GM18951 (cell line): ENCODE measurements around the gene TCF19.
"Not testable (repeated sequence)": the region's sequence is repeated elsewhere in the genome, so short reads cannot be mapped to it uniquely, and the experiment has no call there.

Experiments
- POLR2A ChIP-seq: IDR thresholded peaks from 4 replicates; pipeline ENCODE4 v1.6.1; 2011; ENCODE audit warnings: mild to moderate bottlenecking; ENCODE audit not compliant: insufficient read length, insufficient read depth; ENCODE audit errors: extremely low read depth
- in situ Hi-C: fragments of 300-500 bp; cut with MboI; formaldehyde crosslinking; loops from one replicate; pipeline ENCODE4 v1.12.0; 2022; ENCODE audit warnings: low sequenced_read_pairs, mixed read lengths, inconsistent platforms; ENCODE audit not compliant: unreplicated experiment

TCF19 gene

DNA sequence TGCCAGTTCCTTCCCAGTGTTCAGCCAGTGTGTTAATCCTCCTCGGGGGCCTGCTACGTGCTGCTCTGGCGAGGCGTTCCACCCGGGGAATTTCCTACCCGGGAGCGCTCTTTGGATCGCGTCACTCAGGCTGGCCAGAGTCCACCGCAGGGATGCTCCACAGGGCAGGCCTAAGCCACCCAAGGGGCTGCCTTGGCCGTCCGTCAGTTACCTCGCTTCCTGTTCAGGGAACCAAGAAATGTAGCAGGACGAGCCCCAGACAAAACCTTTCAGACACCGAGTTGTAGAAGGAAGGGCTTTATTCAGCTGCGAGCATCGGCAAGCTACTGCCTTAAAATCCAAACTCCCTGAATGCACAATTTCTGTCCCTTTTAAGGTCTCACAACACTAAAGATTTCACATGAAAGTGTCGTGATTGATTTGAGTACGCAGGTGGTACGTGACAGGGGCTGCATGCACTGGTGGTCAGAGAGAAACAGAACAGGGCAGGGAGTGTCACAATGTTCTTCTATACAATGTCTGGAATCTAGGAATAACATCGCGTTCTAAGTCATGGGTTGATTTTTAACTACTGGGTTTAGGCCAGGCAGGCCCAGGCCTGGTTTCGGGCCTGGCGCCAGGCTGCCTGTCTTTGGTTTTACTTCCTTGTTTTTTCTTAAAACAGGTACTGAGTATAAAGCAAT lies 27.8 kb downstream of the TCF19 start:
- in situ Hi-C loops, result no loop called here
- no peak for TF ChIP-seq POLR2A

DNA sequence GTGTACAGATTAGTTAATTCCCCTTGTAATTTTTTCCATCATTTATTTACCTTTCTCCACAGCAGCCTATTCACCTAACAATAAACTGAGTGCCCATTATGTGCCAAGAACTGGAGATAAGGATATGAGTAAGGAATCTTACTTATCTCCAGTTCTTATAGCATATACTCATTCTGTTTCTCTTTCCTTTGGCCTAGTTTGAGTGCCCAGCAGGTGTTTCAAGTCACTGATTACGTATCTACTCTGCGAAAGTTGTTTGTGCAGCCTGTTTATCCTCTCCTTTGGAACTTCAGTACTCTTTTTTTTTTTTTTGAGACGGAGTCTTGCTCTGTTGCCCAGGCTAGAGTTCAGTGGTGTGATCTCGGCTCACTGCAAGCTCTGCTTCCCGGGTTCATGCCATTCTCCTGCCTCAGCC lies 29.4 kb downstream of the TCF19 start:
- in situ Hi-C loops, result no loop called here
- TF ChIP-seq POLR2A, result no peak

DNA sequence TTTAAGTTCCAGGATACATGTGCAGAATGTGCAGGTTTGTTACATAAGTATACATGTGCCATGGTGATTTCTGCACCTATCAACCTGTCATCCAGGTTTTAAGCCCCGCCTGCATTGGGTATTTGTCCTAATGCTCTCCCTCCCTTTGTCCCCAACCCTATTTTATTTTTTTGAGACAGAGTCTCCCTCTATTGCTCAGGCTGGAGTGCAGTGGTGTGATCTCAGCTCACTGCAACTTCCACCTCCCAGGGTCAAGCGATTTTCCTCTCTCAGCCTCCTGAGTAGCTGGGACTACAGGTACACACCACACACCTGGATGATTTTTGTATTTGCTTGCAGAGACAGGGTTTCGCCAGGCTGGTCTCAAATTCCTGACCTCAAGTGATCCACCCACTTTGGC lies 30.8 kb downstream of the TCF19 start:
- in situ Hi-C loops, result not testable (repeated sequence)

DNA sequence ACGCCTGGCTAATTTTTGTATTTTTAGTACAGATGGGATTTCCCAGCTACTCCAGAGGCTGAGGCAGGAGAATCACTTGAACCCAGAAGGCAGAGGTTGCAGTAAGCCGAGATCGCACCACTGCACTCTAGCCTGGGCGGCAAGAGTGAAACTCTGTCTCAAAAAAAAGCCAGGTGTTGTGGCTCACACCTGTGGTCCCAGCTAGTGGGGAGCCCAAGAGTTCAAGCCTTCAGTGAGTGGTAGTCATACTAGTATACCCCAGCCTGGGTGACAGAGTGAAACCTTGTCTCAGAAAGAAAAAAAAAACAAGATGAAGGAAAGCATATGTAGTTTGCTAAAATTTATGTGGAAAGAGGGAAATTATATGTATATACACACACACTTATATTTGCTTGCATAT lies 32.1 kb downstream of the TCF19 start:
- no peak for TF ChIP-seq POLR2A
- in situ Hi-C loops, result loop anchor here (5.0 kb wide), 1 partner anchor 53 kb away; the partner anchor contains the start of gene PSORS1C2

DNA sequence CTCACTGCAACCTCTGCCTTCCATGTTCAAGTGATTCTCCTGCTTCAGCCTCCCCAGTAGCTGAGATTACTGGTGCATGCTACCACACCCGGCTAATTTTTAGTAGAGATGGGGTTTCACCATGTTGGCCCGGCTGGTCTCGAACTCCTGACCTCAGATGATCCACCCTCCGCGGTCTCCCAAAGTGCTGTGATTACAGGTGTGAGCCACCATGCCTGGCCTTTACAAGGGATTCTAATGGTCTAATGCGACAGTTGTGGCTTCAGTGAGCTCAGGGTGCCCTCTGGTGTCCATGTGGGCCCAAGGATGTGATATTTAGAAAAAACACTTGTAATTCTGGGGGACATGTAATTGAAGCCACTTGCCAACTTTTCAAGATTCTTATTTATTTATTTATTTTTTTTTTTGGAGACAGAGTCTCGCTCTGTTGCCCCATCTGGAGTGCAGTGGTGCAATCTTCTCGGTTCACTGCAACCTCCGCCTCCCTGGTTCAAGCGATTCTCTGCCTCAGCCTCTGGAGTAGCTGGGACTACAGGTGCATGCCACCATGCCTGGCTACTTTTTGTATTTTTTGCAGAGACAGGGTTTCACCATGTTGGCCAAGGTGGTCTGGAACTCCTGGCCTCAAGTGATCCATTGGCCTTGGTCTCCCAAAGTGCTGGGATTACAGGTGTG lies 34.2 kb downstream of the TCF19 start:
- in situ Hi-C loops, result loop anchor here (5.0 kb wide), 1 partner anchor 55 kb away; the partner anchor contains the start of gene PSORS1C2

DNA sequence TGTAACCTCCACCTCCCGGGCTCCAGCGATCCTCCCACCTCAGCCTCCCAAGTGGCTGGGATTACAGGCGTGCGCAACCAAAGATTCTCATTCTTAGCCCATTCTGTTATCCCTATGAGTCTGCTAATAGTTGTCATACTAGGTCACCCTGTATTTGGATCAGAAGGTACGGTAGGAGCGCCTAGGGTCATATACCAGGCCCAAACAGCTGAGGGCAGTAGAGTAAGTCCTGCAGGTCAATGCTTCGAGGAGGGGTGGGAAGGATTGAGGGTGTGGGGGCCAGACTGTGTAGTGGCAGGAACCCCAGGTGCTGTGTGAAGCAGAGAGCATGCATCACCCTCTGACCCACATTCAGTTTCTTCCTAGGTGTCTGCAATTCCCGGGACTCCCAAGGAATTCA lies 34.8 kb downstream of the TCF19 start:
- no peak for TF ChIP-seq POLR2A
- in situ Hi-C loops, result loop anchor here (5.0 kb wide), 1 partner anchor 56 kb away; the partner anchor contains the start of gene PSORS1C2

DNA sequence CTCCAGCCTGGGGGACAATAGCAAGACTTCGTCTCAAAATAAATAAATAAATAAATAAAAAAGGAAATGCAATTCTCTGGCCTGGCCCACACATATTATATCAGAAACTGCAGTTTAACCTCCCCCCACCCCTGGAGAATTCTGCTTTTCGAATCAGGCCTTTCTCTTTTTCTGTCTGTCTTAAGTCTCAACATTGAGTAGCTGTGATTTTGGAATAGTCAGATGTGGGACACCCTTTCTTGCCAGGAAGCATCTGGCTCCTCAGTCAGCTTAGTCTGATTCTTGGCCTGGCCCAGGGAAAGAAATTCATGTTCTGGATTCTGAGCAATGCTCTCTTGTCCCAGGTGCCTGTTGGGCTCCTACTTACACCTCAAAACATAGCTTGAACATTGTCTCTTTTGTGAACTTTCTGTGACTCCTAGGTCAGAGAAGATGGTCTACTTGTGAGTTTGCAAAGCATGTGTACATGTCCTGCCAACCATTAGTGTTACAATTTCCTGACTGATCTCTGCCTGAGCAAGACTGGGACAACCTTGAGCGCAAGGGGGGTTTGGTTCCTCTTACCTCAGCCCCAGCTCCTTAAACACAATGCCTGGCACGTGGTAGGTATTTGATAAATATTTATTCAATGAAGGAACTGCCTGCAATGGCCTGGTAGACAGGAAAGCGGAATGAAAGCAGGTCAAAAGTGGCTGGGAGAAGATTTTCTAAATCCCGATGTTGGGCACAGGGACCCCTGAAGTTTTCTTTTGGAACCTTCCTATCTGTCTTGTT lies 35.9 kb downstream of the TCF19 start:
- in situ Hi-C loops, result loop anchor here (5.0 kb wide), 1 partner anchor 57 kb away; the partner anchor contains the start of gene PSORS1C2
- no peak for TF ChIP-seq POLR2A

DNA sequence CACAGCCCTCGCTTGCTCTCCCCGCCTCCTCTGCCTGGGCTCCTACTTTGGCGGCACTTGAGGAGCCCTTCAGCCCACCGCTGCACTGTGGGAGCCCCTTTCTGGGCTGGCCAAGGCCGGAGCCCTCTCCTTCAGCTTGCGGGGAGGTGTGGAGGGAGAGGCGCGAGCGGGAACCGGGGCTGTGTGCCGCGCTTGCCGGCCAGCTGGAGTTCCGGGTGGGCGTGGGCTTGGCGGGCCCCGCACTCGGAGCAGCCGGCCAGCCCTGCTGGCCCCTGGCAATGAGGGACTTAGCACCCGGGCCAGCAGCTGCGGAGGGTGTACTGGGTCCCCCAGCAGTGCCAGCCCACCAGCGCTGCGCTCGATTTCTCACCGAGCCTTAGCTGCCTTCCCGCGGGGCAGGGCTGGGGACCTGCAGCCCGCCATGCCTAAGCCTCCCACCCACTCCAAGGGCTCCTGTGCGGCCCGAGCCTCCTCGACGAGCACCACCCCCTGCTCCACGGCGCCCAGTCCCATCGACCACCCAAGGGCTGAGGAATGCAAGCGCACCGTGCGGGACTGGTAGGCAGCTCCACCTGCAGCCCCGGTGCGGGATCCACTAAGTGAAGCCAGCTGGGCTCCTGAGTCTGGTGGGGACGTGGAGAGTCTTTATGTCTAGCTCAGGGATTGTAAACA lies 37.1 kb downstream of the TCF19 start:
- in situ Hi-C loops, result loop anchor here (5.0 kb wide), 2 partner anchors 72 to 167 kb away; no protein-coding TSS in a partner anchor

DNA sequence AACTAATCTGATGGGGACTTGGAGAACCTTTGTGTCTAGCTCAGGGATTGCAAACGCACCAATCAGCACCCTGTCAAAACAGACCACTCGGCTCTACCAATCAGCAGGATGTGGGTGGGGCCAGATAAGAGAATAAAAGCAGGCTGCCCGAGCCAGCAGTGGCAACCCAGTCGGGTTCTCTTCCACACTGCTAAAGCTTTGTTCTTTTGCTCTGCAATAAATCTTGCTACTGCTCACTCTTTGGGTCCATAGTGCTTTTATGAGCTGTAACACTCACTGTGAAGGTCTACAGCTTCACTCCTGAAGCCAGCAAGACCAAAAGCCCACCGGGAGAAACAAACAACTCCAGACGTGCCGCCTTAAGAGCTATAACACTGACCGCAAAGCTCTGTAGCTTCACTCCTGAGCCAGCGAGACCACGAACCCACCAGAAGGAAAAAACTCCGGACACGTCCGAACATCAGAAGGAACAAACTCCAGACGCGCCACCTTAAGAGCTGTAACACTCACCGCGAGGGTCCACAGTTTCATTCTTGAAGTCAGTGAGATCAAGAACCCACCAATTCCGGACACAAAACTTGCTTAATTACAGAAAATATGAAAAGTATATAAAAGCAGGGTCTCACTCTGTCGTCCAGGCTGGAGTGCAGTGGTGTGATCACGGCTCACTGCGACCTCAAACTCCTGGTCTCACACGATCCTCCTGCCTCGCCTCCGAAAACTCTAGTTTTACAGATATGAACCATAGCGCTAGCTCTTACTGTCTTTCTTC lies 38.0 kb downstream of the TCF19 start:
- in situ Hi-C loops, result loop anchor here (5.0 kb wide), 2 partner anchors 71 to 166 kb away; no protein-coding TSS in a partner anchor

DNA sequence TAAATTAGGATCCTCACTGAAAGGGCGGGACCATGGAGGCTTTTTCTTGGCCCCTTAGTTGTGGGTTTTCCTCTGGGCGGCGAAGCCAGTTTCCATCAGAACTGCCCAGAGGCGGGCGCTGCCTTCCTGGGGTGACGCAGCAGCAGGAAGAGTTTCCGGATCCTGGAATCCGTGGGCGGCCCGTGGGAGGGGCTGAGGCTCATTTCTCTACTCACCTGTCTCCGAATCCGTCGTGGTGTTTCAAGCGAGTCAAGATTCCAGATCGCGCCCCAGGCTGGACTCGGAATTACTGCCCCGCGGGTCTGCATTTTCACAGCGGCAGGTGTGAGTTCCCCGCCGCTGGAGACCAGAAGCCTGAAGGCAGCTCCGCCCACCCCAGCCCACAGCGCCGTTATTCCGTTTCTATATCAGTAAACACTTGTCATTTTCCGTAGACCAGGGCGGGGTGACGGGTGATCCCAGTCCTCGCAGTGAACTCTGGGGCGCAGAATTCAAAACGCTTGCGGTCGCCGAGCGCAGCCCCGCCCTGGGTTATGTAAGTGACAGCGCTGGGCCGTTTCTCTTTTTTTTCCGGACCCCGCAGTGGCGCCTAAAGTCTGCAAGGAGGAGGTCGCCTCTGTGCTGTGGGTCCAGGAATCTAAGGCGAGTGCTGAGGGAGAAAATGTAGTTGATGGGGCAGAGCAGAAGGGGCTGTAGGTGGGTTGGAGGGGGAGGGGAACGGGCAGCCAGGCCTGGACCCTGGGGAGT lies 39.3 kb downstream of the TCF19 start:
- peak; percentile 65 for TF ChIP-seq POLR2A
- in situ Hi-C loops, result loop anchor here (5.0 kb wide), 2 partner anchors 70 to 165 kb away; no protein-coding TSS in a partner anchor

DNA sequence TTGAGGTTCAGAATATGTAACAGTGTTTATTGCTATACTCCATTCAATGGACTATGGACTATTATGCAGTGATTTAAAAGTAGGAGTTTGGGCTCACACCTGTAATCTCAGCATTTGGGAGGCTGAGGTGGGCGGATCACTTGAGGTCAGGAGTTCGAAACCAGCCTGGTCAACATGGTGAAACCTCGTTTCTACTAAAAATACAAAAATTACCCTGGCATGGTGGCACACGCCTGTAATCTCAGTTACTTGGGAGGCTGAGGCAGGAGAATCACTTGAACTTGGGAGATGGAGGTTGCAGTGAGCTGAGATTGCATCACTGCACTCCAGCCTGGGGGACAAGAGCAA lies 40.7 kb downstream of the TCF19 start:
- in situ Hi-C loops, result loop anchor here (5.0 kb wide), 2 partner anchors 68 to 163 kb away; no protein-coding TSS in a partner anchor
